GM21528 (cell line): ENCODE data around the gene FRS3.
"Not testable (repeated sequence)": the region's sequence is repeated elsewhere in the genome, so short reads cannot be mapped to it uniquely, and the experiment has no call there.

ENCODE experiments used
- ATAC-seq: cut with Tn5 transposase; IDR thresholded peaks from one replicate; pipeline ENCODE4 v1.9.1; 2021; ENCODE audit warnings: mild to moderate bottlenecking, moderate library complexity; ENCODE audit not compliant: unreplicated experiment, low FRiP score

FRS3 gene

GRCh38 chr6:41770381-41771057 lies 9.2 kb downstream of the FRS3 start:
- no peak for ATAC-seq

GRCh38 chr6:41769376-41769775 lies 10.3 kb downstream of the FRS3 start:
- no peak for ATAC-seq

GRCh38 chr6:41768545-41769308 lies 11.0 kb downstream of the FRS3 start:
- no peak for ATAC-seq

- ATAC-seq, result no peak
These were observed 12.4 kb downstream of the FRS3 start for GRCh38 chr6:41767112-41767833.

- not testable (repeated sequence) for ATAC-seq
These were observed 13.5 kb downstream of the FRS3 start for GRCh38 chr6:41766043-41766664.

GRCh38 chr6:41763470-41763869 lies 16.2 kb downstream of the FRS3 start:
- ATAC-seq, result no peak

- no peak for ATAC-seq
These were observed 19.7 kb downstream of the FRS3 start for GRCh38 chr6:41759905-41760579.

- ATAC-seq, result no peak
These were observed 20.4 kb downstream of the FRS3 start for GRCh38 chr6:41759106-41759904.

- no peak for ATAC-seq
These were observed 21.1 kb downstream of the FRS3 start for GRCh38 chr6:41758641-41759035.

- no peak for ATAC-seq
These were observed 21.6 kb downstream of the FRS3 start for GRCh38 chr6:41757931-41758640.

GRCh38 chr6:41757271-41757670 lies 22.4 kb downstream of the FRS3 start:
- no peak for ATAC-seq

- ATAC-seq, result no peak
These were observed 23.3 kb downstream of the FRS3 start for GRCh38 chr6:41756354-41756753.

GRCh38 chr6:41755895-41756294 lies 23.8 kb downstream of the FRS3 start:
- ATAC-seq, result no peak

GRCh38 chr6:41750374-41750773 lies 29.3 kb downstream of the FRS3 start:
- ATAC-seq, result no peak

GRCh38 chr6:41748542-41748941 lies 31.2 kb downstream of the FRS3 start:
- no peak for ATAC-seq

GRCh38 chr6:41748102-41748477 lies 31.6 kb downstream of the FRS3 start:
- no peak for ATAC-seq

- no peak for ATAC-seq
These were observed 32.2 kb downstream of the FRS3 start, which contains the start of gene PGC for GRCh38 chr6:41747256-41748101. PGC (minus strand) TSS chr6:41747397; CDS start chr6:41747334, 63 bp downstream.

- no peak for ATAC-seq
These were observed 33.6 kb downstream of the FRS3 start for GRCh38 chr6:41746107-41746506.
